Pulmonary artery endothelial cell (primary cell): Measurements from ENCODE around the gene DET1. TPM values are rescaled to one million over a fixed set of nuclear protein-coding genes. Genes with fewer than 3 reads are reported as not detected.
"Not testable (repeated sequence)": the region's sequence is repeated elsewhere in the genome, so short reads cannot be mapped to it uniquely, and the experiment has no call there.

Experiments
- DNase-seq: peaks from one replicate; pipeline ENCODE4 v3.0.0-alpha.2; 2011; ENCODE audit warnings: low read depth, low spot score
- total RNA-seq: library from RNA; depleted of rRNA; stranded (reverse); fragments of >200 nt; gene quantifications from 2 replicates; pipeline ENCODE4 v1.2.3, GENCODE V29; 2014

Gene DET1
- total RNA-seq, 1 donor from 2014 or later, result 3.5 TPM

GRCh38 chr15:88541111-88541510 is 5.4 kb downstream of the DET1 start:
- DNase-seq, result not testable (repeated sequence)

GRCh38 chr15:88540350-88540749 is 6.1 kb downstream of the DET1 start:
- DNase-seq, result not testable (repeated sequence)

- DNase-seq, result no peak
Observed at GRCh38 chr15:88539441-88539840, 7.0 kb downstream of the DET1 start.

- no peak for DNase-seq
Observed at GRCh38 chr15:88538972-88539371, 7.5 kb downstream of the DET1 start.

- DNase-seq, result no peak
Observed at GRCh38 chr15:88537591-88538317, 8.7 kb downstream of the DET1 start.

- DNase-seq, result no peak
Observed at GRCh38 chr15:88535607-88536313, 10.7 kb downstream of the DET1 start.

GRCh38 chr15:88535100-88535499 is 11.4 kb downstream of the DET1 start:
- no peak for DNase-seq

- DNase-seq, result no peak
Observed at GRCh38 chr15:88533376-88533775, 13.1 kb downstream of the DET1 start.

GRCh38 chr15:88529021-88529630 is 17.4 kb downstream of the DET1 start:
- no peak for DNase-seq

GRCh38 chr15:88526247-88526879 is 20.1 kb downstream of the DET1 start:
- DNase-seq, result no peak

- no peak for DNase-seq
Observed at GRCh38 chr15:88525418-88525817, 21.1 kb downstream of the DET1 start.

GRCh38 chr15:88524094-88524493 is 22.4 kb downstream of the DET1 start:
- DNase-seq, result not testable (repeated sequence)

- DNase-seq, result no peak
Observed at GRCh38 chr15:88518903-88519302, 27.6 kb downstream of the DET1 start.

GRCh38 chr15:88513195-88513594 is 33.3 kb downstream of the DET1 start:
- DNase-seq, result no peak

GRCh38 chr15:88512601-88513000 is 33.9 kb downstream of the DET1 start:
- DNase-seq, result no peak

- no peak for DNase-seq
Observed at GRCh38 chr15:88512078-88512477, 34.4 kb downstream of the DET1 start.

GRCh38 chr15:88511161-88511560 is 35.3 kb downstream of the DET1 start:
- DNase-seq, result no peak

- no peak for DNase-seq
Observed at GRCh38 chr15:88509964-88510363, 36.5 kb downstream of the DET1 start.

GRCh38 chr15:88509321-88509720 is 37.2 kb downstream of the DET1 start:
- DNase-seq, result no peak

GRCh38 chr15:88506628-88507027 is 39.9 kb downstream of the DET1 start:
- DNase-seq, result no peak

GRCh38 chr15:88505721-88506120 is 40.8 kb downstream of the DET1 start:
- DNase-seq, result no peak

- DNase-seq, result no peak
Observed at GRCh38 chr15:88504445-88504844, 42.0 kb downstream of the DET1 start.
